HepG2 (cell line): ENCODE data around the gene SSPN. TPM values are rescaled to one million over a fixed set of nuclear protein-coding genes. Genes with fewer than 3 reads are reported as not detected.

Experiments
- ATAC-seq: fragments of 200-7000 bp; cut with Tn5 transposase; 3 replicates; pipeline ENCODE4 v1.9.1; 2020; ENCODE audit warnings: mild to moderate bottlenecking, moderate library complexity
- BruUV-seq: library from RNA; stranded (reverse); fragments of 400-500 nt; replicated peaks from 2 replicates; lab custom pipeline; 2021; lab: Mats Ljungman, UMichigan
- CTCF ChIA-PET: fragments of 300-600 bp; formaldehyde crosslinking; extraction: SDS; loops from one replicate; lab custom pipeline; 2021; ENCODE audit warnings: low total read pairs, inconsistent platforms, low intra/inter-chr PET ratio; lab: Yijun Ruan, JAX
- POLR2A ChIA-PET: fragments of 350-600 bp; sonication (Branson Sonifier 250); formaldehyde crosslinking; loops from one replicate; lab custom pipeline; 2020; ENCODE audit warnings: antibody characterized with exemption, inconsistent platforms; lab: Yijun Ruan, JAX
- DNase-seq: peaks from one replicate; pipeline ENCODE4 v3.0.0-alpha.2; 2015; ENCODE audit warnings: low spot score
- FAIRE-seq: peaks from 3 replicates; lab custom pipeline; 2011; peaks lifted over from hg19 to GRCh38; lab: Jason Lieb, UNC
- H2AFZ ChIP-seq: one replicate; pipeline ENCODE4 v1.6.1; 2011; ENCODE audit warnings: low read length, inconsistent platforms
- H3K27ac ChIP-seq: fragments of 300-600 bp; 3 replicates; pipeline ENCODE4 v1.8.0; 2011; ENCODE audit warnings: mixed run types, mild to moderate bottlenecking, mixed read lengths, low read length, inconsistent platforms; ENCODE audit not compliant: insufficient read depth; ENCODE audit errors: extremely low read length
- H3K27me3 ChIP-seq, 2 experiments: fragments of 200-600 bp in 1 of 2; 2 replicates in 1 of 2; 3 replicates in 1 of 2; pipeline versions ENCODE4 v1.6.0 to v1.8.0; 2011; ENCODE audit warnings: low read length in 2 of 2, mild to moderate bottlenecking in 2 of 2, moderate library complexity in 2 of 2, inconsistent platforms in 1 of 2; ENCODE audit not compliant: insufficient read depth in 2 of 2, control insufficient read depth in 1 of 2
- H3K36me3 ChIP-seq, 2 experiments: fragments of 200-600 bp in 1 of 2; replicated peaks in 1 of 2; 2 replicates in 1 of 2; 3 replicates in 1 of 2; pipeline versions ENCODE4 v1.5.1 to v1.8.0; 2011; ENCODE audit warnings: low read length in 2 of 2, inconsistent platforms in 1 of 2; ENCODE audit not compliant: insufficient read depth in 2 of 2, control insufficient read depth in 1 of 2
- H3K4me1 ChIP-seq: 2 replicates; pipeline ENCODE4 v1.5.1; 2012; ENCODE audit warnings: low read length, inconsistent platforms; ENCODE audit not compliant: insufficient read depth
- H3K4me2 ChIP-seq: 2 replicates; pipeline ENCODE4 v1.6.0; 2011; ENCODE audit warnings: low read depth, low read length, inconsistent platforms
- H3K4me3 ChIP-seq, 3 experiments: fragments of 200-600 bp in 1 of 3; sonication (generic), shearing (Covaris generic) in 1 of 3; replicated peaks in 1 of 3; 2 replicates each; pipeline ENCODE4 v1.5.1; 2011 to 2016; ENCODE audit warnings: low read length in 3 of 3, inconsistent platforms in 2 of 3, low read depth in 2 of 3, mild to moderate bottlenecking in 2 of 3, control low read depth in 1 of 3, mixed read lengths in 1 of 3; ENCODE audit not compliant: insufficient read depth in 1 of 3
- H3K79me2 ChIP-seq: one replicate; pipeline ENCODE4 v1.6.1; 2011; ENCODE audit warnings: low read length, inconsistent platforms; ENCODE audit not compliant: insufficient read depth
- H3K9ac ChIP-seq: 2 replicates; pipeline ENCODE4 v1.6.0; 2011; ENCODE audit warnings: mild to moderate bottlenecking, low read depth, low read length, inconsistent platforms; ENCODE audit not compliant: insufficient read depth
- H3K9me3 ChIP-seq: 2 replicates; pipeline ENCODE4 v1.5.1; 2012; ENCODE audit warnings: mild to moderate bottlenecking, low read length
- H4K20me1 ChIP-seq: 2 replicates; pipeline ENCODE4 v1.6.0; 2011; ENCODE audit warnings: inconsistent platforms, mild to moderate bottlenecking, low read length, moderate library complexity; ENCODE audit not compliant: insufficient read depth
- ATF5 ChIP-seq: sonication (generic); formaldehyde crosslinking; IDR thresholded peaks from 2 replicates; pipeline ENCODE4 v1.4.0; 2020; ENCODE audit warnings: mild to moderate bottlenecking, low read depth, missing genetic modification reagents
- FOXO1 ChIP-seq: sonication (generic); formaldehyde crosslinking; IDR thresholded peaks from 2 replicates; pipeline ENCODE4 v1.4.0; 2020; ENCODE audit warnings: missing genetic modification reagents
- HMG20B ChIP-seq: conservative IDR thresholded peaks from 2 replicates; pipeline ENCODE4 v1.6.1; 2016; ENCODE audit warnings: missing genetic modification reagents, missing compliant biosample characterization
- KDM5B ChIP-seq: sonication (generic); formaldehyde crosslinking; IDR thresholded peaks from 2 replicates; pipeline ENCODE4 v1.4.0; 2020; ENCODE audit warnings: missing genetic modification reagents, mild to moderate bottlenecking, borderline replicate concordance
- MYC ChIP-seq: sonication (generic); formaldehyde crosslinking; IDR thresholded peaks from 2 replicates; pipeline ENCODE4 v1.9.0; 2021; ENCODE audit warnings: missing genetic modification reagents, borderline replicate concordance
- NFYB ChIP-seq: sonication (generic); formaldehyde crosslinking; IDR thresholded peaks from 2 replicates; pipeline ENCODE4 v1.4.0; 2020; ENCODE audit warnings: missing genetic modification reagents
- PLRG1 ChIP-seq: fragments of 450-650 bp; conservative IDR thresholded peaks from 2 replicates; pipeline ENCODE4 v1.6.1; 2016
- PLSCR1 ChIP-seq: sonication (generic); formaldehyde crosslinking; IDR thresholded peaks from 2 replicates; pipeline ENCODE4 v1.5.0; 2020; ENCODE audit warnings: missing genetic modification reagents, mild to moderate bottlenecking, borderline replicate concordance
- RFX1 ChIP-seq: fragments of 450-650 bp; IDR thresholded peaks from 2 replicates; pipeline ENCODE4 v1.6.1; 2017
- SAFB2 ChIP-seq: sonication (generic); formaldehyde crosslinking; IDR thresholded peaks from 2 replicates; pipeline ENCODE4 v1.5.1; 2020; ENCODE audit warnings: missing genetic modification reagents, low read depth, mild to moderate bottlenecking, borderline replicate concordance
- SP4 ChIP-seq: sonication (generic); formaldehyde crosslinking; IDR thresholded peaks from 2 replicates; pipeline ENCODE4 v1.8.1; 2023; ENCODE audit warnings: mild to moderate bottlenecking, missing genetic modification reagents
- STAT6 ChIP-seq: sonication (generic); formaldehyde crosslinking; IDR thresholded peaks from 2 replicates; pipeline ENCODE4 v1.4.0; 2020; ENCODE audit warnings: missing genetic modification reagents, mild to moderate bottlenecking, borderline replicate concordance
- ZBTB25 ChIP-seq: IDR thresholded peaks from 2 replicates; pipeline ENCODE4 v1.6.1; 2018; ENCODE audit warnings: missing genetic modification reagents
- ZEB1 ChIP-seq: IDR thresholded peaks from 2 replicates; pipeline ENCODE4 v1.6.1; 2012; ENCODE audit warnings: mild to moderate bottlenecking, low read depth, inconsistent platforms; ENCODE audit not compliant: insufficient replicate concordance
- ZMYM4 ChIP-seq: sonication (generic); formaldehyde crosslinking; IDR thresholded peaks from 2 replicates; pipeline ENCODE4 v1.8.1; 2023; ENCODE audit warnings: mild to moderate bottlenecking, missing genetic modification reagents
- ZNF841 ChIP-seq: sonication (generic); formaldehyde crosslinking; IDR thresholded peaks from 2 replicates; pipeline ENCODE4 v1.8.1; 2023; ENCODE audit warnings: missing genetic modification reagents, borderline replicate concordance
- WGBS: methylation state at CpG from one replicate; pipeline ENCODE4 v1.1.6; 2017; ENCODE audit warnings: low lambda C conversion rate; 5-methylcytosine and 5-hydroxymethylcytosine counted together
- in situ Hi-C: cut with HindIII; loops from 2 replicates; pipeline ENCODE4 v1.10.0; 2017; ENCODE audit warnings: low pct_unique_long_range_greater_than_20kb; ENCODE audit not compliant: extremely low pct_ligation_motif_present
- intact Hi-C: fragments of 100-400 bp; cut with micrococcal nuclease; formaldehyde crosslinking; loops from one replicate; pipeline ENCODE4 v1.10.0; 2022; ENCODE audit not compliant: unreplicated experiment
- polyA plus RNA-seq, 8 experiments: library from polyadenylated mRNA; depleted of rRNA in 3 of 8; stranded (reverse) in 7 of 8; unstranded in 1 of 8; fragments of >200 nt; fragmentation: Illumina TruSeq in 4 of 8; extraction: Trizol in 4 of 8; gene quantifications; 2 replicates each; pipeline versions ENCODE4 v1.2.1 to v1.2.3, GENCODE V29; 2011 to 2016; ENCODE audit warnings: low read depth in 4 of 8, missing spikeins in 1 of 8, mixed read lengths in 1 of 8; ENCODE audit not compliant: insufficient read depth in 1 of 8
- total RNA-seq, 5 experiments: library from RNA; depleted of rRNA; stranded (reverse); fragments of >200 nt; fragmentation: Illumina TruSeq; extraction: Trizol; gene quantifications; 2 replicates each; pipeline ENCODE4 v1.2.3, GENCODE V29; 2016; ENCODE audit warnings: low read depth in 1 of 5
- TF ChIP-seq, protein P1 (sequence below): sonication (generic); formaldehyde crosslinking; IDR thresholded peaks from 2 replicates; pipeline ENCODE4 v1.4.0; 2020; ENCODE audit warnings: missing genetic modification reagents
- TF ChIP-seq, protein P2 (sequence below): sonication (generic); formaldehyde crosslinking; conservative IDR thresholded peaks from 2 replicates; pipeline ENCODE4 v1.4.0; 2020; ENCODE audit warnings: missing genetic modification reagents

The SSPN gene
- total and polyA plus RNA-seq, 2 of the 13 experiments (the other 11 are each of a cell fraction or from before 2014, with no cell fraction given) = not detected

DNA sequence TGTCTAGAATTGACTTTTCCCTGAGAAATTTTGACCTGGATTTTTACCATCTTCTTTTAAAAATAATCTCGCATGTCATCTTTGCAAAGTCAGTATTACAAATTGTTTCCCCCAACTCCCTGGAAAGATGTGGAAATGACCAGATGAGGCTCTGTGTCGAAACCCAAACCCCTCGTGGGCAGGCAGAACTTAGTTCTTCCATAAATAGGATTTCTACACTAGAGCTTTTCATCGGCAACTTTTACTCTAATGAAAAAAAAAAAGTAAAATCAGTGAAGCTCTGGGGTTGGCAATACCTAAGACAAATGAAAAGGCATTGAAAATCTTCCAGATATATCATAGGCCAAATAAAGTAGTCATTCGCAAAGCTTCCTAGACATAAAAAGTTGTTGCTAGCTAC lies 17.0 kb downstream of the SSPN start:
- Histone ChIP-seq H3K9me3 (no peaks in the 10 kb centered on the region), H3K36me3 (no peaks in the 10 kb centered on the region), H3K4me1 (no peaks in the 10 kb centered on the region), H3K4me3 (no peak overlapping the region), H4K20me1 (no peaks in the 10 kb centered on the region), H3K4me2 (no peak overlapping the region), H3K9ac (no peak overlapping the region), H3K27me3 (0 out of 5 replicates have a peak, but pooled peaks cover 0 to 3% of the 10 kb centered on the region in 2 experiments), H3K79me2 (no peaks in the 10 kb centered on the region), H3K27ac (no peak overlapping the region), H2AFZ (no peak overlapping the region)
- no peak for FAIRE-seq
- no peak for ATAC-seq
- WGBS = 17% methylated on average over 5 of the region's 5 CpGs
- intact Hi-C loops = no loop called here
- in situ Hi-C loops = no loop called here
- no peak for DNase-seq
- POLR2A ChIA-PET = no interaction called here
- BruUV-seq = no TSS peak
- CTCF ChIA-PET = no interaction called here
- TF ChIP-seq ZBTB25 (CRISPR knock-in tag) (no peak), RFX1 (no peak), STAT6 (no peak), ZMYM4 (CRISPR knock-in tag) (no peak), PLSCR1 (CRISPR knock-in tag) (no peak), KDM5B (CRISPR knock-in tag) (no peak), SAFB2 (no peak), FOXO1 (CRISPR knock-in tag) (no peak), ATF5 (CRISPR knock-in tag) (no peak), SP4 (no peak), ZEB1 (no peak), MYC (CRISPR knock-in tag) (no peak), NFYB (no peak), HMG20B (CRISPR knock-in tag) (no peak), ZNF841 (CRISPR knock-in tag) (no peak), PLRG1 (no peak)
- TF ChIP-seq, protein P1, sequence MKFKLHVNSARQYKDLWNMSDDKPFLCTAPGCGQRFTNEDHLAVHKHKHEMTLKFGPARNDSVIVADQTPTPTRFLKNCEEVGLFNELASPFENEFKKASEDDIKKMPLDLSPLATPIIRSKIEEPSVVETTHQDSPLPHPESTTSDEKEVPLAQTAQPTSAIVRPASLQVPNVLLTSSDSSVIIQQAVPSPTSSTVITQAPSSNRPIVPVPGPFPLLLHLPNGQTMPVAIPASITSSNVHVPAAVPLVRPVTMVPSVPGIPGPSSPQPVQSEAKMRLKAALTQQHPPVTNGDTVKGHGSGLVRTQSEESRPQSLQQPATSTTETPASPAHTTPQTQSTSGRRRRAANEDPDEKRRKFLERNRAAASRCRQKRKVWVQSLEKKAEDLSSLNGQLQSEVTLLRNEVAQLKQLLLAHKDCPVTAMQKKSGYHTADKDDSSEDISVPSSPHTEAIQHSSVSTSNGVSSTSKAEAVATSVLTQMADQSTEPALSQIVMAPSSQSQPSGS (CRISPR knock-in tag) = no peak
- TF ChIP-seq, protein P2, sequence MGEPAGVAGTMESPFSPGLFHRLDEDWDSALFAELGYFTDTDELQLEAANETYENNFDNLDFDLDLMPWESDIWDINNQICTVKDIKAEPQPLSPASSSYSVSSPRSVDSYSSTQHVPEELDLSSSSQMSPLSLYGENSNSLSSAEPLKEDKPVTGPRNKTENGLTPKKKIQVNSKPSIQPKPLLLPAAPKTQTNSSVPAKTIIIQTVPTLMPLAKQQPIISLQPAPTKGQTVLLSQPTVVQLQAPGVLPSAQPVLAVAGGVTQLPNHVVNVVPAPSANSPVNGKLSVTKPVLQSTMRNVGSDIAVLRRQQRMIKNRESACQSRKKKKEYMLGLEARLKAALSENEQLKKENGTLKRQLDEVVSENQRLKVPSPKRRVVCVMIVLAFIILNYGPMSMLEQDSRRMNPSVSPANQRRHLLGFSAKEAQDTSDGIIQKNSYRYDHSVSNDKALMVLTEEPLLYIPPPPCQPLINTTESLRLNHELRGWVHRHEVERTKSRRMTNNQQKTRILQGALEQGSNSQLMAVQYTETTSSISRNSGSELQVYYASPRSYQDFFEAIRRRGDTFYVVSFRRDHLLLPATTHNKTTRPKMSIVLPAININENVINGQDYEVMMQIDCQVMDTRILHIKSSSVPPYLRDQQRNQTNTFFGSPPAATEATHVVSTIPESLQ (CRISPR knock-in tag) = no peak
